HK-2 (cell line): ENCODE results near the gene PPM1A.

Experiments used
- DNase-seq: peaks from one replicate; pipeline ENCODE4 v3.0.0-alpha.2; 2018; ENCODE audit not compliant: unreplicated experiment

PPM1A gene

GRCh38 chr14:60226298-60226697 lies 22.7 kb upstream of the PPM1A start:
- no peak for DNase-seq

- no peak for DNase-seq
These were observed 21.7 kb upstream of the PPM1A start for GRCh38 chr14:60227291-60227690.

- no peak for DNase-seq
These were observed 19.4 kb upstream of the PPM1A start for GRCh38 chr14:60229614-60230013.

GRCh38 chr14:60232185-60232584 lies 16.8 kb upstream of the PPM1A start:
- no peak for DNase-seq

- no peak for DNase-seq
These were observed 15.8 kb upstream of the PPM1A start for GRCh38 chr14:60233251-60233650.

GRCh38 chr14:60233891-60234290 lies 15.1 kb upstream of the PPM1A start:
- no peak for DNase-seq

GRCh38 chr14:60235440-60235839 lies 13.6 kb upstream of the PPM1A start:
- no peak for DNase-seq

- DNase-seq = no peak
These were observed 10.1 kb upstream of the PPM1A start for GRCh38 chr14:60238955-60239354.

GRCh38 chr14:60240139-60240856 lies 8.7 kb upstream of the PPM1A start:
- DNase-seq = no peak

GRCh38 chr14:60241091-60241490 lies 7.9 kb upstream of the PPM1A start:
- DNase-seq = no peak

GRCh38 chr14:60242429-60242828 lies 6.6 kb upstream of the PPM1A start:
- no peak for DNase-seq

- DNase-seq = no peak
These were observed 3.4 kb upstream of the PPM1A start for GRCh38 chr14:60245380-60246177.

- peak; percentile 84 for DNase-seq
These were observed 876 bp upstream of the PPM1A start for GRCh38 chr14:60247994-60248696.

GRCh38 chr14:60249321-60250256 lies 568 bp downstream of the PPM1A start:
- peak; percentile 58 for DNase-seq

GRCh38 chr14:60250257-60251035 lies 1.4 kb downstream of the PPM1A start:
- peak; percentile 28 for DNase-seq

GRCh38 chr14:60251877-60252276 lies 2.9 kb downstream of the PPM1A start:
- no peak for DNase-seq

GRCh38 chr14:60252630-60253029 lies 3.6 kb downstream of the PPM1A start:
- DNase-seq = no peak

GRCh38 chr14:60253649-60254048 lies 4.6 kb downstream of the PPM1A start:
- no peak for DNase-seq

- no peak for DNase-seq
These were observed 5.2 kb downstream of the PPM1A start for GRCh38 chr14:60254176-60254575.

- no peak for DNase-seq
These were observed 8.8 kb downstream of the PPM1A start for GRCh38 chr14:60257865-60258264.

- DNase-seq = no peak
These were observed 16.1 kb downstream of the PPM1A start for GRCh38 chr14:60265163-60265562.
